Right lobe of liver (tissue), 6 donors: ENCODE results near the gene POU3F3. TPM values are rescaled to one million over a fixed set of nuclear protein-coding genes. Genes with fewer than 3 reads are reported as not detected.

Experiments
- ATAC-seq, 4 donors: fragments of 200-7000 bp; cut with Tn5 transposase; one replicate each; pipeline ENCODE4 v1.9.1; 2020; ENCODE audit warnings: mild to moderate bottlenecking in 4 of 4, moderate library complexity in 4 of 4
- DNase-seq, 3 donors: peaks; one replicate each; pipeline ENCODE4 v3.0.0-alpha.2; 2020
- H3K27ac ChIP-seq, 3 donors: fragments of 200-600 bp; one replicate each; pipeline ENCODE4 v1.8.0; 2022
- H3K27me3 ChIP-seq, 2 donors: fragments of 200-600 bp; one replicate each; pipeline ENCODE4 v1.8.0; 2022
- H3K36me3 ChIP-seq, 4 donors: fragments of 200-600 bp; sonication (generic) in 1 of 4; one replicate each; pipeline versions ENCODE4 v1.5.1 to v1.8.0; 2017 to 2022; ENCODE audit warnings: control low read depth in 1 of 4
- H3K4me1 ChIP-seq, 4 donors: fragments of 200-600 bp; sonication (generic) in 1 of 4; one replicate each; pipeline versions ENCODE4 v1.5.1 to v1.8.0; 2017 to 2022; ENCODE audit warnings: control low read depth in 1 of 4
- H3K4me3 ChIP-seq, 3 donors: fragments of 200-600 bp; one replicate each; pipeline ENCODE4 v1.8.0; 2022
- H3K9me3 ChIP-seq, 4 donors: fragments of 200-600 bp; sonication (generic) in 1 of 4; one replicate each; pipeline versions ENCODE4 v1.5.1 to v1.8.0; 2017 to 2022; ENCODE audit warnings: control low read depth in 1 of 4
- CTCF ChIP-seq, 4 donors: fragments of 200-600 bp in 3 of 4; fragments of 450-650 bp in 1 of 4; IDR thresholded peaks; one replicate each; pipeline versions ENCODE4 v1.5.1 to v1.8.0; 2016 to 2022; ENCODE audit warnings: antibody characterized with exemption in 4 of 4, mild to moderate bottlenecking in 2 of 4
- POLR2A ChIP-seq: fragments of 450-650 bp; IDR thresholded peaks from one replicate; pipeline ENCODE4 v1.6.1; 2017; ENCODE audit warnings: antibody characterized with exemption, mild to moderate bottlenecking
- WGBS: methylation state at CpG from one replicate; pipeline ENCODE4 v1.1.6; 2018; ENCODE audit warnings: low coverage, low lambda C conversion rate; ENCODE audit not compliant: insufficient coverage; ENCODE audit errors: missing lambda C conversion rate; 5-methylcytosine and 5-hydroxymethylcytosine counted together
- intact Hi-C, 2 donors: fragments of 100-400 bp; cut with DNase I; formaldehyde crosslinking; loops; one replicate each; pipeline versions ENCODE4 v1.11.2 to v1.14.1; 2022
- total RNA-seq, 6 experiments: library from RNA; depleted of rRNA in 2 of 6; stranded (reverse); fragments of >200 nt in 2 of 6; fragmentation: NEBNext Ultra II Directional in 3 of 6; extraction: Animal tissue kit (Norgen Biotek cat#: 25700) in 3 of 6; gene quantifications; one replicate each; pipeline versions ENCODE4 v1.1.0 to v1.2.4, GENCODE V29; 2016 to 2023
- donor health status: DM: no; HTN: yes; CAD: no.
- donor health status: DM: no; HTN: no; CAD: no.
- donor health status: DM: no; HTN: no; CAD: no.
- donor health status: DM: no; HTN: yes; CAD: no.
- donor health status: DM: no; HTN: yes; CAD: no.

The POU3F3 gene
- total RNA-seq, 6 experiments from 2014 or later, result not detected

- intact Hi-C loops, result no loop called here
- Histone ChIP-seq H3K27me3 (peaks cover 0 to 4% of the 10 kb centered on the region in 2 donors), H3K4me1 (peaks cover 0 to 9% (median 0%) of the 10 kb centered on the region in 4 donors), H3K36me3 (no peaks in the 10 kb centered on the region), H3K9me3 (no peaks in the 10 kb centered on the region), H3K4me3 (no peak overlapping the region), H3K27ac (no peak overlapping the region)
- TF ChIP-seq POLR2A (no peak), CTCF (IDR thresholded peaks at IDR 0.05) (no peak)
- no peak for ATAC-seq
- DNase-seq, result no peak
- 57% methylated on average over 10 of the region's 14 CpGs for WGBS
These were observed 23.0 kb downstream of the POU3F3 start for GRCh38 chr2:104876606-104877570.

- Histone ChIP-seq H3K4me3 (no peak overlapping the region), H3K27ac (no peak overlapping the region), H3K9me3 (no peaks in the 10 kb centered on the region), H3K4me1 (no peaks in the 10 kb centered on the region), H3K36me3 (no peaks in the 10 kb centered on the region), H3K27me3 (peaks cover 0 to 4% of the 10 kb centered on the region in 2 donors)
- WGBS, result 60% methylated on average over 11 of the region's 11 CpGs
- no peak for TF ChIP-seq POLR2A
- TF ChIP-seq CTCF (IDR thresholded peaks at IDR 0.05), result no peak
- intact Hi-C loops, result no loop called here
- ATAC-seq (no peak), DNase-seq (no peak)
These were observed 25.1 kb downstream of the POU3F3 start for GRCh38 chr2:104878863-104879512.

GRCh38 chr2:104880076-104880475 lies 26.2 kb downstream of the POU3F3 start:
- TF ChIP-seq CTCF (IDR thresholded peaks at IDR 0.05), result no peak
- TF ChIP-seq POLR2A, result no peak
- Histone ChIP-seq H3K4me1 (no peaks in the 10 kb centered on the region), H3K27ac (no peak overlapping the region), H3K36me3 (no peaks in the 10 kb centered on the region), H3K27me3 (peaks cover 0 to 4% of the 10 kb centered on the region in 2 donors), H3K4me3 (no peak overlapping the region), H3K9me3 (no peaks in the 10 kb centered on the region)
- no peak for ATAC-seq
- intact Hi-C loops, result no loop called here
- 49% methylated on average over 5 of the region's 6 CpGs for WGBS
- no peak for DNase-seq

- TF ChIP-seq CTCF (IDR thresholded peaks at IDR 0.05) (no peak), POLR2A (no peak)
- no peak for ATAC-seq
- Histone ChIP-seq H3K36me3 (no peaks in the 10 kb centered on the region), H3K4me1 (no peaks in the 10 kb centered on the region), H3K4me3 (no peak overlapping the region), H3K9me3 (no peaks in the 10 kb centered on the region), H3K27ac (no peak overlapping the region), H3K27me3 (peaks cover 0 to 4% of the 10 kb centered on the region in 2 donors)
- 67% methylated on average over 3 of the region's 3 CpGs for WGBS
- intact Hi-C loops, result no loop called here
- no peak for DNase-seq
These were observed 29.4 kb downstream of the POU3F3 start for GRCh38 chr2:104883357-104883756.
